NCI-H69 (cell line): ENCODE data around the gene TP73.

ENCODE experiments used
- DNase-seq: peaks from one replicate; lab custom pipeline; 2025; lab: John Stamatoyannopoulos, UW

The TP73 gene

GRCh38 chr1:3672971-3673361, 20.6 kb downstream of the TP73 start:
- no peak for DNase-seq

- DNase-seq: no peak
These were observed 21.2 kb downstream of the TP73 start for GRCh38 chr1:3673381-3674099.

GRCh38 chr1:3674100-3675094, 22.1 kb downstream of the TP73 start:
- DNase-seq: peak; percentile 79

GRCh38 chr1:3675436-3675835, 23.1 kb downstream of the TP73 start:
- no peak for DNase-seq

GRCh38 chr1:3676581-3677470, 24.5 kb downstream of the TP73 start:
- no peak for DNase-seq

- DNase-seq: no peak
These were observed 25.2 kb downstream of the TP73 start for GRCh38 chr1:3677484-3677883.

GRCh38 chr1:3678361-3679097, 26.2 kb downstream of the TP73 start:
- DNase-seq: no peak

GRCh38 chr1:3679098-3679555, 26.8 kb downstream of the TP73 start:
- no peak for DNase-seq

GRCh38 chr1:3679799-3680453, 27.6 kb downstream of the TP73 start:
- no peak for DNase-seq

- DNase-seq: no peak
These were observed 28.3 kb downstream of the TP73 start for GRCh38 chr1:3680488-3681230.

GRCh38 chr1:3681231-3681897, 29.0 kb downstream of the TP73 start:
- no peak for DNase-seq

- DNase-seq: no peak
These were observed 29.8 kb downstream of the TP73 start for GRCh38 chr1:3681898-3682806.

GRCh38 chr1:3683197-3683596, 30.9 kb downstream of the TP73 start:
- no peak for DNase-seq

- no peak for DNase-seq
These were observed 31.7 kb downstream of the TP73 start for GRCh38 chr1:3683992-3684391.

- DNase-seq: no peak
These were observed 32.9 kb downstream of the TP73 start for GRCh38 chr1:3685222-3685621.

- no peak for DNase-seq
These were observed 33.6 kb downstream of the TP73 start for GRCh38 chr1:3685906-3686305.

- peak; percentile 14 for DNase-seq
These were observed 35.2 kb downstream of the TP73 start for GRCh38 chr1:3687504-3687903.
